D341Med (cell line): Measurements from ENCODE around the gene GAB2.
"Not testable (repeated sequence)": the region's sequence is repeated elsewhere in the genome, so short reads cannot be mapped to it uniquely, and the experiment has no call there.

Source experiments
- DNase-seq: peaks from one replicate; pipeline ENCODE4 v3.0.0; 2012; ENCODE audit warnings: low spot score

Gene GAB2

DNA sequence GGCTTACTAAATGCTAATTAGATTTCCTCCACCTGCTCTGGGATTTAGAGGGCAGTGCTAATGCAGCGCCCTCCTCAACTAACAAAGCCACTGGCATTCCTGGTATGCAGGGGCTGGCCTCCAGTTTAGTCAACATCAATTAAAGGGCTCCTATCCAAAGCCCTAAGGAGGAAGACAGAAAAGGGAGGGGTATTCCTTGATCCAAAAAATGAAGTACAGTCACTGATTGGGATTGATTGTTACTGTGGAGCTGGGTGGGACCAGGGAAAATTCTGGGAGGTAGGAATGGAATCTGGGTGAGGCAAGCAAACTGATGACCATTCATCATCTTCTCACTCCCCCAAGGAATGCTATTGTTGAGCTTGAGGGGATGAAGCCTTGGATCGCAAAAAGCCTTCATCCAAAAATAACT is 52.2 kb downstream of the GAB2 start:
- DNase-seq = no peak

DNA sequence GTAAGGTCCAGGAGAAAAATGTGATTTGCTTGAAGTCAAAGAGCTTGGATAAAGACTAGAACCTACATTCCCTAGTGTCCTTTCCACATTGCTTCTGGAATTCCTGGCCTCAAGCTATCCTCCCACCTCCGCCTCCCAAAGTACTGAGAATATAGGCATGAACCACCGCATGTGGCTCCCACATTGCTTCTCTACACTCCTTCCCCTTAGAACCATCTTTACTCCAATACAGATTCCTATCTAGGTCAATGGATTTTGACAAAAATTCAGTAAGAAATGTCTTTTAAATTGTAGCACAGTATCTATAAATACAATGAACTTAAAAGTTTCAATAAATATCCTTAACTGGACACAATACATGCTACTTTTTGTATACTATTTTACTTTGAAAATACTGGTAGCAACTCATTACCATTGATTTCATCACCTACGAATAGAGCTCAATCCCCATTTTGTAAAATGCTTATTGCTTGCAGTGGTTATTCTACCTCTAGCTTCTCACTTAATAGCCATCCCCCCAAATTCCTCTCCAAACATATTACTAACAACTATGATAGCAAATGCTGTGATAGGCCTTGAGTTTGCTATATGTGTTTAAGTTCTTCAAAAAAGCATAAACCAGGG is 53.4 kb downstream of the GAB2 start:
- no peak for DNase-seq

- no peak for DNase-seq
Observed at GRCh38 chr11:78363024-78363619, 54.5 kb downstream of the GAB2 start.

GRCh38 chr11:78361228-78361627 is 56.4 kb downstream of the GAB2 start:
- DNase-seq = no peak

DNA sequence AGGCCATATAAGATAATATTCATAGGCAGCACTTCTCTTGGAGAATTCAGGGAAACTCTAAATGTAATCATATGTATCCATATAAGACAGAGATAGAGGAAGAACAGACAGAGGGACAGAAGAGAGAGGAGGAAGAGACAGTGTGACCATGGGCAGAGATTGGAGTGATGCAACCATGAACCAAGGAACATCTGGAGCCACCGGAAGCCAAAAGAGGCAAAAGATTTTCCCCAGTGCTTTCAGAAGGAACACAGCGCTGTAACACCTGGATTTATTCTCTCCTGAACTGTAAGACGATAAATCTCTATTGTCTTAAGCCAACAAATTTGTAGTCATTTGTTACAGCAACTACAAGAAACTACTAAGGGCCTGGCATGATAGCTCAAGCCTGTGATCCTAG is 57.7 kb downstream of the GAB2 start:
- no peak for DNase-seq

DNA sequence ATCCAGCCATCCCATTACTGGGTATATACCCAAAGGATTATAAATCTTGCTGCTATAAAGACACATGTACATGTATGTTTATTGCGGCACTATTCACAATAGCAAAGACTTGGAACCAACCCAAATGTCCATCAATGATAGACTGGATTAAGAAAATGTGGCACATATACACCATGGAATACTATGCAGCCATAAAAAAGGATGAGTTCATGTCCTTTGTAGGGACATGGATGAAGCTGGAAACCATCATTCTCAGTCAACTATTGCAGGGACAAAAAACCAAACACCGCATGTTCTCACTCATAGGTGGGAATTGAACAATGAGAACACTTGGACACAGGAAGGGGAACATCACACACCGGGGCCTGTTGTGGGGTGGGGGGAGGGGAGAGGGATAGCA is 59.7 kb downstream of the GAB2 start:
- not testable (repeated sequence) for DNase-seq

GRCh38 chr11:78357425-78357824 is 60.2 kb downstream of the GAB2 start:
- DNase-seq = not testable (repeated sequence)

DNA sequence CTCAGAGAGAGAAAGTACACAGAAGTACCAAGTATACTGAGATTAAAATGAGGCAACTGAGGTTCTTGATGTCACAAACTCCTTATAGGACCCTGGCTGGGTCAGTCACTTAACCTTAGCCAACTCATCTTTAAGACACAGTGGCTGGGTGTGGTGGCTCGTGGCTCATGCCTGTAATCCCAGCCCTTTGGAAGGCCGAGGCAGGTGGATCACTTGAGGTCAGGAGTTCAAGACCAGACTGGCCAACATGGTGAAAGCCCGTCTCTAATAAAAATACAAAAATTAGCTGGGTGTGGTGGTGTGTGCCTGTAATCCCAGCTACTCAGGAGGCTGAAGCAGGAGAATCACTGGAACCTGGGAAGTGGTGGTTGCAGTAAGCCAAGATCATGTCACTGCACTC is 61.9 kb downstream of the GAB2 start:
- DNase-seq = not testable (repeated sequence)

GRCh38 chr11:78355309-78355705 is 62.3 kb downstream of the GAB2 start:
- DNase-seq = no peak

DNA sequence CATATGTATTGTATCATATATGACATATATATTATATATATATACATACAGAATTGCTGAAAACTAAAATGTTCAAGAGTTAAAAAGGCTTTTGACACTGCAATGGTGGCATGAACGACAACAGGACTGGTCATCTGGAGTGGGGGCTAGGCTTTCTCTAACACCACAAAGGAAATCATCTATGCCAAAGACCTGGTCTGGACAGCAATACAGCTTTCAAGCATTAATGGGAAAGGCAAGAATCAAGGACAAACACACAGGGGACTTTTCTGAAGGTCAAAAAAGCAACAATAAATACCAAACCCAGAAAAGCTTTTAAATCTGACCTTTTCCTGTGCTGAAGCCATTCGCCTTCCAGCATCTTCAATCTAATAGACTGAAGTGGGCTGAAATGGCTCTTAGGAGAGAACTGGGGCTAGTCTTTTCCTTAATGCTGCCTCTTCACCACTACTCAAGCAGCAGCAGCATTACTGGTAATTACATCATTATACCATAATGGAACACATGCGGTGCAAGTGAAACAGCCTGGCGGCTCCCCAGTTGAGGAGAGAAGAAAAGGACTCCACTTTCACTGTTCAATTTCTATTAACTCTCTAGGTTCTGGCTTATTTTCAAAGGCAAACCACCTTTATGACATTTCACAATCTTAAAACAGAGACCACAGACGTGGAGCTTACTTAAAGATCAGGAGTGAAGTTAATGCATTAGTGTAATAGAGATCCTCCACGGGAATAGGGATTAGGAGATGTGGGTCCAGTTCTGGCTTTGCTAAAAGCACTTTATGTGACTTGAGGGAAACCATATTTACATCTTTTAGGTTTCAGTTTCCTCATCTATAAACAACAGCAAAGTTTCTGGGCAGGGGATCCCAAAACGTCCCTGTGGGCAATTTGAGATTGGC is 63.0 kb downstream of the GAB2 start:
- peak; percentile 57 for DNase-seq

- DNase-seq = no peak
Observed at GRCh38 chr11:78351979-78352841, 65.4 kb downstream of the GAB2 start.

DNA sequence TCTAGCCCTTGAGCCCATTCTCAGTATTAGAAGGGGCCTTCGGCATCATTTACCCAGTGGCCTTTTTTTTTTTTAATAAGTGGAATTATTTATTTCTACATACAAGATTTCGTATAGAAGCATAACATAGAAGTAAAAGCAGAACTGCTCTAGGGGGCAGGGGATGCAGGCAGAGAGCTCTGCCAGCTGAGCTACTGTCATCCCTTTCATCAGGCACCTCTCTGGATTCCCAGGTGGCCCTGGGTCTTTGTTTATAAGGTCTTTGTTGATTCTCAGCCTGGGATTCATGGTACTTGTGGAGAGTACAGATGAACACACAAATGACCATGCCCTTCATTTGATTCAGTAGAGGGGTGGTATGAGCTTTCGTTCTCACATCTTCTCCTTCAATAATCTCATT is 66.4 kb downstream of the GAB2 start:
- DNase-seq = no peak

- no peak for DNase-seq
Observed at GRCh38 chr11:78350646-78351165, 66.9 kb downstream of the GAB2 start.

- DNase-seq = no peak
Observed at GRCh38 chr11:78350091-78350645, 67.5 kb downstream of the GAB2 start.

- no peak for DNase-seq
Observed at GRCh38 chr11:78349624-78350023, 68.0 kb downstream of the GAB2 start.

GRCh38 chr11:78349114-78349513 is 68.5 kb downstream of the GAB2 start:
- DNase-seq = no peak

DNA sequence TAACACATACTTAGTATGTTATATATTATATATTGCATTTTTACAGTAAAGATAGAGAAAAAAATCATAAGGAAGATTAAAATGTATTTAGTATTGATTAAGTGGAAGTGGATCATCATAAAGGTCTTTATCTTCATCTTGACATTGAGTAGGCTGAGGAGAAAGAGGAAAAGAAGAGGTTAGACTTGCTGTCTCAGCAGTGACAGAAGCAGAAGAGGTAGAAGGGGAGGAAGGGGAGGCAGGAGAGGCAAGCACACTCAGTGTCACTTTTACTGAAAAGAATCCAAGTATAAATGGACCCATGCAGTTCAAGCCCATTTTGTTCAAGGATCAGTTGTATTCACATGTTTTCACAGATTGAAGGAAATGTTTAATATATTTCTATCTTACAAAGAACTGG is 69.7 kb downstream of the GAB2 start:
- no peak for DNase-seq

DNA sequence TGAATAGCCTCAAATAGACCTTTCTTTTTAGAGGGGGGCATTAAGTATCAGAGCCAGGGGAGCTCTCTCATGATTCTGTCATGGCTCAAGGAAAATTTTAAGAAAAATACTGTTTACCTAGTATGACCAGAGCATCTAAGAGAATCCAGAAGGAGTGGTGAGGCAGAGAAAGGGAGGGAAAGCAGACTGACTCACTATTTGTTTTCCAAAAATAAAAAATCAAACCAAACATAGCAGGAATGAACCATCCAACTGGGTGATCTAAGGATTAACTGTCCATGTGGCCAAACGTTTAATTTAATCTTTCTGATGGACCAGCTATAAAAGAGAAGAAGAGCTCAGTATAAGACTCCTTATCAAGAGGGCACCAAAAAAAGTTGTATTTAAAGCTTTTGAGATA is 70.8 kb downstream of the GAB2 start:
- DNase-seq = no peak

- no peak for DNase-seq
Observed at GRCh38 chr11:78345450-78345849, 72.2 kb downstream of the GAB2 start.

DNA sequence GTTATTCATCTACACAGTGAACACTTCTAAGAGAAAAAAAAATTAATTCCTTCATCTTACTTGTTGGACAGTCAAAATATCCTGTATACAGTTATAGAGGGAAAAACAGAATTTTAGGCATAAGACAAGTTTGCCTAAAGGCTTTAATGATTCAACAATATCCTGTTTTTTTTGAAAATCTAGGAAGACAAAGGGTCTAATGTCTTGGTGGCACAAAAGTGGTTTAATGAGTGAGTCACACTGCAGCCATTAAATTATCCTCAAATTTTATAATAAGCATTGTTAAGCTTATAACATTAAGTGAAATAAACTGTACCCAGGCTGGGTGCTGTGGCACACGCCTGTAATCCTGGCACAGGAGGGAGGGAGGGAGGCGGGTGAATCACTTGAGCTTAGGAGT is 72.9 kb downstream of the GAB2 start:
- DNase-seq = no peak

- DNase-seq = no peak
Observed at GRCh38 chr11:78344094-78344493, 73.5 kb downstream of the GAB2 start.

GRCh38 chr11:78343303-78343702 is 74.3 kb downstream of the GAB2 start:
- no peak for DNase-seq
